GM18508 (cell line): ENCODE measurements around the gene PIMREG.

ENCODE experiments used
- ATAC-seq: cut with Tn5 transposase; IDR thresholded peaks from one replicate; pipeline ENCODE4 v1.9.1; 2021; ENCODE audit warnings: moderate number of reproducible peaks; ENCODE audit not compliant: insufficient read depth, unreplicated experiment

Gene PIMREG

GRCh38 chr17:6460531-6461161 lies 16.4 kb downstream of the PIMREG start:
- ATAC-seq, result no peak

GRCh38 chr17:6461246-6461645 lies 17.0 kb downstream of the PIMREG start:
- no peak for ATAC-seq

DNA sequence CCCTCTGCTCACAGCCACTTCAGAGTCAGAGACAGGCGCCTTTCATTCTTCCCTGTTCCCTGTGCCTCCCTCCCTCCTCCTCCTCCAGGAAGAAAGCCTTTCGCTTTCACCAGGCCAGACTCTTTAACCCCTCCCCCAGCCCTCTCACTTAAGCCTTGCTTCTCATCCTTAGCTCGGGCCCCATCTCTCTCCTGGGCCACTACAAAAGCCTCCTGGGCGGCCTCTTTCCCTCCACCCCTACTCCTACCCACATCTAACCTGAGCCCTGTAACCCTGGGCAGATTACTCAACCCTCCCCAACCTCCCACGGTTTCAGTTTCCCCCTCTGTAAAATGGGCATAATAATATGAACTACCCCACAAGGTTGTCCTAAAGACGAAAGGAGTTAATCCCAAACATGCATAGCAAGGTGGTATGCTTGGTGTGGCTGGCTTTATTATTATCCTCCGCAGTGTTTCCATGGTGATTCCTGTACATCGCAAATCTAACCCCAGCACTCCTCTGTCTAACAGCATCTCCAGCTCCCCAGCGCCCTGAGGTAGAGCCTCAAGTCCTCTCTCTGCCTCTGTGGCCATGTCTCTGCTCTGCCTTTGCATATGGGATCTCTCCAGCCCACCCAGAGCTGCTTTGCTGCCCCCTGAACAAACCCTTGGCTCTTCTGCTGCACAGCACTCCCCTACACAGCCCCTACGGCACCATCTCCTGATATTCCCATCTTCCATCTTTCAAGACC lies 17.7 kb downstream of the PIMREG start:
- no peak for ATAC-seq

- no peak for ATAC-seq
Measured at GRCh38 chr17:6462692-6463091, 18.4 kb downstream of the PIMREG start.

DNA sequence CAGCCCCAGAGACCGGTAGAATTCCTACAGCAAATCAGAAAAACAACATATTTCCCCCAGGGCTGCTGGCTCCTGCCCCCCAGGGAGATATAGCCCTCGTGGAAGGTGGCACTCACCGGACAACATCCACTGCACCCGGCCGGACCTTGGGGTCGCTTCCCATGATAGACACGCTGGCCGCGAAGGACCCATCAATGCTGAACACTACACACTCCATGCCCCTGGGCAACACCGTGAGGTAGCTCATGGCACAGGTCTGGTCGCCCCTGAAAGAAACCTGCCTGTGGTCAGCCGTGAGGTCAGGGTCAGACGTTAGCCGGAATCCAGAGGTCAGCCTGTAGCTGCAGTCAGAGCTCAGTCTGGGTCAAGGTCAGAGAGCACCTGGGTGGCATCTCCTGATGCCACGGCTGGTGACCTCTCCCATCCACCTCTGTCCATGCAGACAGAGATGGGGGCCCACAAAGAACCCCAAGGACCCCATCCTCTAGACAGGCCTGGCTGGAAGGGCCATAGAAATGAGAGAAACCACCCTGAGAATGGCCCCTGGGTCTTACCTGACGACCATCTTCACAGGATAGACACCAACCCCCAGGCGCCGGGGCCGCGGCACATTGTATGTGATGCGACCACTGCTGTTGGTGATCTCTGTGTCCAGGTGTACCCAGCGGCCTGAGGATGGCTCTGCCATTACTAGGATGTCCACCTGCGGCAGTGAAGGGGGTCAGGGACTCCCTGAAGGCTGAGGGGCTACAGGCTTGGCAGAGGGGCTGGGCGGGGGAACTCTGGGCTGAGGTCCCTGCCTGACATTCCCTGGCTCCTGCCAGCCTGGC lies 19.6 kb downstream of the PIMREG start:
- ATAC-seq, result no peak

GRCh38 chr17:6464446-6465041 lies 20.3 kb downstream of the PIMREG start:
- no peak for ATAC-seq

DNA sequence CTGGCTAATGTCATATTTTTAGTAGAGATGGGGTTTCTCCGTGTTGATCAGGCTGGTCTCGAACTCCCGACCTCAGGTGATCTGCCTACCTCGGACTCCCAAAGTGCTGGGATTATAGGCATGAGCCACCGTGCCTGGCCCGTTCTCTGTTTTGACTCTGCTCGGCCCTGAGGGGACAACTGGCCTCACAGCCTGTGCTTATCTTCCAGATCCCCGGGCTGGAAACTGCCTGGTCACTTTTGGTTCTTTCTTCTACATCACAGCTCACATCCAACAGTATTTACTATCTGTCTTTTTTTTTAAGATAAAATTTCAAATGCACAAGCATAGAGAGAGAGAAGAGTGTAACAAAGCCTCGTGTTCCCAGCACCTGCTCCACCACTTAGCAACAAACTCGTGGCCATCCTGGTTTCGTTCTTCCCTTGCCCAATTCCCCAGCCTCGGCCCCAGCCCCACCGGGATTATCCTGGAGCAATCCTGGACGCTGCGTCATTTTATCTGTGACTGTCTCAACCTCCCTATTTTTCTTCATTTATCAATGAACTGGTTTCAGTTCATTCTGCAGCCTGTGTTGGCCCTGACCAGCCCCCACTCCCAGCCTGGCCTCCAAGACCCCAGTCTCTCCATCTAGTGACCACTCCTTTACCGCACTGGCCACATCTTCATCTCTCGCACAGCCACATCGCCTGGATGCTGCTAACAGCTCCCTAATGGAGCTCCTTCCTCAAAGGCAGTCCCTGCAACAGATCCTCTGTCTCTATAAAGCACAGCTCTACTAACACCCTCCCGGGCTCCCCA lies 21.1 kb downstream of the PIMREG start:
- ATAC-seq, result no peak

- no peak for ATAC-seq
Measured at GRCh38 chr17:6467567-6467966, 23.3 kb downstream of the PIMREG start.

GRCh38 chr17:6468051-6468790 lies 24.0 kb downstream of the PIMREG start:
- ATAC-seq, result no peak

DNA sequence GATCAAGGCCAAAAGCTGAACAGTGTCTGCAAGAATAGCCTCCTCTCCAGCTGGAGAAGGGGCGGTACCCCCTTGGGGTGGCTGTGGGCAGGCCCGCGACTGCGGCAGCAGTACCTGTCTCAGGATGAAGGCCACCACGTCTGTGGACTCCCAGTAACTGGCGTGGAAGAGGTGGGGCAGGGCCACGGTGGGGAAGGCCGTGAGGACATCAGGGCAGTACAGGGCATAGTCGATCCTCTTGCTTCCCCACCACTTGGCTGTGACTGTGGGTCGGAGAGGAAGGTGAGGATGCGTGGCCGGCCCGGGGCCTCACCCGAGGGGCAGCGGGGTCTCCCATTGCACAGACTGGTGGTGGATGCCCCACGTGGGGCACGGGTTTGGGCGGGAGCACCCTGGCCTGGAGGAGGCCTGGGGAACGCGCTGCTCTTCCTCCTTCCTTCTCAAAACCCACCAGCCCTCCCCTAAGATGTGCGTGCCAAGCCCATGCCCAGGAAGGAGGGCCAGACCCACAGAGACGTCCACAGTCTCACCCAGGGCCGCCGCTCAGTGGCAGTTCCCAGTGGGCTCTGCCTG lies 26.0 kb downstream of the PIMREG start:
- no peak for ATAC-seq

DNA sequence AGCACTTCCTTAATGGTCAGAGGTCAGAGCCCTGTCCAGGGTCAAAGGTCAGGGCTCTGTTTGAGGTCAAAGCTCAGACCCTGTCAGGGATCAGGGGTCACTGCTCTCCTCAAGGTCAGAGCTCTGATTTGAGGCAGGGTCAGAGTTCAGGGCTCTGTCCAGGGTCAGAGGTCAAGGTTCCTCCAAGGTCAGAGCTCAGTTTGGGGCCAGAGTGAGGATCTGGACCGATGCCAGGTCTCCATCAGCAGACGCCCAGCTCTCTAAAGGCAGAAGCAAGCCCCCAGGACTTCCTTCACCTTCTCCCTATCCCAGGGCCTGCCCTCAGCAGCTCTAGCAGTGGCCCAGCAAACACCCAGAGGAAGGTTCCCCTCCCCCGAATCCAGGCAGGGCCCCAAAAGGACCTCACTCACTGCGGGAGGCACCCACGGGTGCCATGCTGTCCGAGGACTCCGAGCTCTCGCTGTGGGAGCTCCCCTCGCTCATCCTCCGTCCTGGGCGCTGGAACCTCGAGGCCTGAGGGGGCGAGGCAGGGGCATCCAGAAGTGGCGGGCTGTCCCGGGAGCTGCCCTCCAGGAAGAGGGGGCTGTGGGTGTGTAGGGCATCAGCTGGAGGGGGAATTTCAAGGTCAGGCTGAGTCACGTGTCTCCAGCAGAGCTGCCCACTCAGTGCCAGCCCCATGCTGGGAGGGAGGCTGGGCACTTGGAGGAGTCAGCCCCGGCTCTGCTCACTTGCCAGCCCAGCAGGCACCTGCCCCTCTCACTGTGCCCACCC lies 26.7 kb downstream of the PIMREG start:
- no peak for ATAC-seq

GRCh38 chr17:6471531-6472465 lies 27.5 kb downstream of the PIMREG start:
- no peak for ATAC-seq

- no peak for ATAC-seq
Measured at GRCh38 chr17:6472517-6472916, 28.3 kb downstream of the PIMREG start.

- no peak for ATAC-seq
Measured at GRCh38 chr17:6473128-6473767, 29.0 kb downstream of the PIMREG start.

GRCh38 chr17:6474376-6474775 lies 30.1 kb downstream of the PIMREG start:
- no peak for ATAC-seq

- ATAC-seq, result no peak
Measured at GRCh38 chr17:6474906-6475305, 30.7 kb downstream of the PIMREG start.

- ATAC-seq, result no peak
Measured at GRCh38 chr17:6475411-6475810, 31.2 kb downstream of the PIMREG start.
